GM21447 (cell line): ENCODE data around the gene DOK6.

Source experiments
- ATAC-seq: cut with Tn5 transposase; IDR thresholded peaks from one replicate; pipeline ENCODE4 v1.9.1; 2021; ENCODE audit not compliant: unreplicated experiment

The DOK6 gene

GRCh38 chr18:69895066-69896047 lies 494.7 kb downstream of the DOK6 start:
- no peak for ATAC-seq

- ATAC-seq = no peak
These were observed 496.9 kb downstream of the DOK6 start for GRCh38 chr18:69897397-69898108.

DNA sequence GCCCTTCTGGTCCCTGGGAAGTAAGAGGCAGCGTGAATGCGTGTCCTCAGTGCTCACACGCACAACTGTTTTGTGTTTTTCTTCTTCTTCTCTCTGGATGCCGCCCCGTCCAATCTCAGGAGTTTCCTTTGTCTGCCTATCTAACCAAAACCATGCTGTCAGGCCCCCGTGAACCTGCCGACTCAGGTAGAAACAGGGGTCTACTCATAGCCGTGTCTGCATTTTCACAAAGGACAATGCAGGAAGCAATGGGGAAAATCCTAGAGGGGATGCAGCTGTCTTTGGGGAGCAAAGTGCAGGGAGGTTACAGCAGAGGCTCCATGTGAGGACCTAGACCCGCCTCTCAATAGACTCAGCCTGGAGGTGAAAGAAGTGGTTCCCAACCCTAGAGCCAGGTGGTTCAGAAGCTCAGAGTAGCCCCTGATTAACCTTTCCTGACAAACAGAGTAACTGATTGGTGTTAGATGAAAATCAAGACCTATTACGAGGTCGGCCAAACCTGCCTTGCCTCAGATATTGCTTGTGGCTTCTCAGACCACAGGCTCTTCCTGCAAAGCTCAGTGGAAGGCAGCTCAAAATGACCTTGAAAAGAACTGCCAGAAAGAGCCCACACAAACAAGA lies 497.7 kb downstream of the DOK6 start:
- peak; percentile 43 for ATAC-seq
